ENCODE results near the gene PRKG1. TPM values are rescaled to one million over a fixed set of nuclear protein-coding genes. Genes with fewer than 3 reads are reported as not detected.

The PRKG1 gene
- total and polyA plus RNA-seq, 4 donors = 0.46 to 5.1 (median 1.5) TPM

DNA sequence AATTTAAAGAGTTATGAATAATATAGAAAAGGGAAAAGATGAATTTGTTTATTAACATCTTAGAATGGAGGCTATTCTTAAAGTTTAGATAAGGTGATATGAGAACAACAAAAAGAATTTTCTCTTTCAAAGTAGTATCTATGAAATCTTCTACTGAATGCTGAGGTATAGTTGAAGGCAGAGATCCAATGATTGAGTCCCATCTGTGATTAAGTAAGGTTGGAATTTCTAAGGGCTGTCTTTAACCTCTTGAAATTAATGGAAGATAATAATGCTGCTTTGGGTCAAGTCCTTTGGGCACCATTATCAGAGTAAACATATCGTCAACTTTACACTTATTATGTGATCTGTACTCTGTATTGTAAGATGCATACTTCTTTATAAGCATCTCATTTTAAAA is 307.9 kb downstream of the PRKG1 start:
- TF ChIP-seq RXRA (IDR thresholded peaks at IDR 0.05) = no peak
- no peak for DNase-seq (ENCODE audit: low spot score)
- no peaks in the 10 kb centered on the region for H3K4me1 ChIP-seq (ENCODE audit: control insufficient read depth in 4 of 4, insufficient read depth in 4 of 4, low read length in 3 of 4)
- H3K4me3 ChIP-seq (ENCODE audit: low read depth in 1 of 3, low read length in 3 of 3) = no peak overlapping the region
- H3K9ac ChIP-seq (ENCODE audit: low read depth in 1 of 2, low read length in 2 of 2) = no peak overlapping the region
- H3K36me3 ChIP-seq (ENCODE audit: control insufficient read depth in 4 of 4, insufficient read depth in 3 of 4, low read depth in 1 of 4, low read length in 3 of 4) = no peaks in the 10 kb centered on the region
- WGBS = 78% methylated on average over 1 of the region's 1 CpG
- H3K27me3 ChIP-seq (ENCODE audit: control insufficient read depth in 4 of 4, insufficient read depth in 4 of 4, low read length in 3 of 4) = peaks cover 0 to 5% (median 0%) of the 10 kb centered on the region in 4 donors
- no peak overlapping the region for H3K27ac ChIP-seq (ENCODE audit: low read depth in 1 of 2, low read length in 2 of 2)
- H3K9me3 ChIP-seq (ENCODE audit: control insufficient read depth in 4 of 4, low read length in 3 of 4) = no peaks in the 10 kb centered on the region

DNA sequence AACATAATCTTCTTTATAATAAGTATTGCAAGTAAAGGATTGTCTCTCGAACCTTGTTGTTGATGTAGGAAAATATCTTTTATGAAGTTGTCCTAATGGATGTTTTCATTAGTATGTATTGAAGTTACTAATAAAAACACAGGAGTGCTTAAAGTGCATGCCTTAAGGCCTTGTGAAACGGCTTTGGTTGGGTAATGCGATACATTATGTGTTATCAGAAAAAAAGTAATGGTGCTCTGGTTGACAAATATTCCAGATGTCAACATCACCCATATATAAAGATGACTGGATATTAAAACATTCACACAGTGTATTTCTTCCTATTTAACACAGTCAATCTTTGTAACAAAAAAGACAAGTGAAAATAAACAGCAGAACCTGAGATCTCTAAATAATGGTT is 310.7 kb downstream of the PRKG1 start:
- 85% methylated on average over 3 of the region's 3 CpGs for WGBS
- no peak for TF ChIP-seq NR2F2 (IDR thresholded peaks at IDR 0.05)
- no peak for DNase-seq (ENCODE audit: low spot score)

DNA sequence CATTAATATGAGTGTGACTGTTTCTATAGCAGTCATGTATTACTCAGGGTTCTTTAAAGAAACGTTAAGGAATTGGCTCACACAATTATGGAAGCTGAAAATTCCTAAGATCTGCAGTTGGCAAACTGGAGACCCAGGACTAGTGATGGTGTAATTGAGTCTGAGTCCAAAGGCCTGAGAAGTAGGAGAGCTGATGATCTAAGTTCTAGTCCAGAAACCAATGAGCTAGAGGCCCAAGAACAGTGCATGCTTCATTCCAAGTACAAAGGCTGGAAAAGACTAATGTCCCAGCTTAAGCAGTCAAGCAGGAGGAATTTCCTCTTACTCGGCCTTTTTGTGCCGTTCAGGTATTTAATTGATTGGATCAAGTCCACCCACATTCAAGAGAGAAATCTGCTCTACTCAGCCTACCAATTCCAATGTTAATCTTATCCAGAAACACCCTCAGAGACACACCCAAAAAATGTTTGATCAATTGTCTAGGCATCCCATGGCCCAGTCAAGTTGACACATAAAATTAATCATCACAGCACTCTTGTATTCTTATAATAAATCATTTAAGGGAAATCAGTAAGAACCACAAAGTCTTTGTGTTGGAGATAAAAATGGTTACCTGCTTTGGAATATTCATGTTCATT is 312.1 kb downstream of the PRKG1 start:
- no peak overlapping the region for H3K4me3 ChIP-seq (ENCODE audit: low read depth in 1 of 3, low read length in 3 of 3)
- peaks cover 0 to 5% (median 0%) of the 10 kb centered on the region in 4 donors for H3K27me3 ChIP-seq (ENCODE audit: control insufficient read depth in 4 of 4, insufficient read depth in 4 of 4, low read length in 3 of 4)
- H3K36me3 ChIP-seq (ENCODE audit: control insufficient read depth in 4 of 4, insufficient read depth in 3 of 4, low read depth in 1 of 4, low read length in 3 of 4) = no peaks in the 10 kb centered on the region
- DNase-seq (ENCODE audit: low spot score) = no peak
- 73% methylated on average over 3 of the region's 3 CpGs for WGBS
- TF ChIP-seq YY1 (IDR thresholded peaks at IDR 0.05) (no peak), EGR1 (IDR thresholded peaks at IDR 0.05; ENCODE audit: low read depth in 2 of 2) (no peak)
- no peak overlapping the region for H3K27ac ChIP-seq (ENCODE audit: low read depth in 1 of 2, low read length in 2 of 2)
- H3K9ac ChIP-seq (ENCODE audit: low read depth in 1 of 2, low read length in 2 of 2) = no peak overlapping the region
- no peaks in the 10 kb centered on the region for H3K9me3 ChIP-seq (ENCODE audit: control insufficient read depth in 4 of 4, low read length in 3 of 4)
- no peaks in the 10 kb centered on the region for H3K4me1 ChIP-seq (ENCODE audit: control insufficient read depth in 4 of 4, insufficient read depth in 4 of 4, low read length in 3 of 4)

More for the DNA sequence above, 310.7 kb downstream of the PRKG1 start:
- H3K36me3 ChIP-seq (ENCODE audit: control insufficient read depth in 4 of 4, insufficient read depth in 3 of 4, low read depth in 1 of 4, low read length in 3 of 4) = no peaks in the 10 kb centered on the region
- no peak overlapping the region for H3K9ac ChIP-seq (ENCODE audit: low read depth in 1 of 2, low read length in 2 of 2)
- no peaks in the 10 kb centered on the region for H3K9me3 ChIP-seq (ENCODE audit: control insufficient read depth in 4 of 4, low read length in 3 of 4)
- H3K27ac ChIP-seq (ENCODE audit: low read depth in 1 of 2, low read length in 2 of 2) = no peak overlapping the region
- H3K27me3 ChIP-seq (ENCODE audit: control insufficient read depth in 4 of 4, insufficient read depth in 4 of 4, low read length in 3 of 4) = peaks cover 0 to 5% (median 0%) of the 10 kb centered on the region in 4 donors
- H3K4me1 ChIP-seq (ENCODE audit: control insufficient read depth in 4 of 4, insufficient read depth in 4 of 4, low read length in 3 of 4) = no peaks in the 10 kb centered on the region
- H3K4me3 ChIP-seq (ENCODE audit: low read depth in 1 of 3, low read length in 3 of 3) = no peak overlapping the region

DNA sequence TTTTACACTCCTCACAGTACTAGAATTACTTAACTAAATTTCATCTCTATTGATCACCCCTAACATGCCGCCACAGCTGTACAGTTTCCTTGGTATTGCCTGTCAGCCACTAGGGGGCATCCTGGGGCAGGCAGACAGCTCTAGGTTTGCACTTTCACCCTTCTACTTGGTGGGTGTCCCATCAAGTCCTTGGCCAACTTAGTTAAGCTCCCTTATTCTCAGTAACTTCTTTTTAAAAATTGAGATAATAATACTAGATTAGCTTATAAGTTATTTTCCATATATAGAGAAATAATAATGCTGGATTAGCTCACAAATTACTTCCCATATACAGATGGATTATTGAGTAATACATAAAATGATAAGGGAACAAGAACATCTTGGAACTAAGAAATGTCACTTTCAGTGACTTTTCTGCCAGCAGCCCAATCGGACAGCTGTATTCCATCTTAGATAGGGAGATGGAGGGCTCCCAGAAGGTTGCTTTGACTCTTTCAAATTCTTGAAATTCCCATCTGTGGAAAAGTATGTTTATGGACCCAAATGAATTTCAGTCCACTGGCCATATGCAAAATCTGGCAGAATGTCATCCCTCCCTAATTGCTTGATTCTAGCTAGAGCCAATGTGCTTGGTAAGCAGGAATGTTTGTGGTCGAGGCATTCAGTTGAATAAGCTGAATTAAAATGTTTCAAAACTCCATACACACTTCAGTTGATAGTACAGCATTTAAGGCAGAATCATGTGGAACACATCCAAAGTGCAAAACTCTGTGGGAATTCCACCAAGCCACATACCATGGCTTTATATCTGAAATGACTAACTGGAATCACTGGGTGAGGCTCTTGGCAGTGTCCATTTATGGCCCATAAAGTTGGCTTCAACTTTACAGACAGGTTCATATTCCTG is 315.4 kb downstream of the PRKG1 start:
- Histone ChIP-seq H3K9ac (ENCODE audit: low read depth in 1 of 2, low read length in 2 of 2) (no peak overlapping the region), H3K36me3 (ENCODE audit: control insufficient read depth in 4 of 4, insufficient read depth in 3 of 4, low read depth in 1 of 4, low read length in 3 of 4) (no peaks in the 10 kb centered on the region), H3K27me3 (ENCODE audit: control insufficient read depth in 4 of 4, insufficient read depth in 4 of 4, low read length in 3 of 4) (no peaks in the 10 kb centered on the region), H3K27ac (ENCODE audit: low read depth in 1 of 2, low read length in 2 of 2) (no peak overlapping the region), H3K4me1 (ENCODE audit: control insufficient read depth in 4 of 4, insufficient read depth in 4 of 4, low read length in 3 of 4) (no peaks in the 10 kb centered on the region), H3K9me3 (ENCODE audit: control insufficient read depth in 4 of 4, low read length in 3 of 4) (no peaks in the 10 kb centered on the region), H3K4me3 (ENCODE audit: low read depth in 1 of 3, low read length in 3 of 3) (no peak overlapping the region)
- DNase-seq (ENCODE audit: low spot score) = peak; percentile 40
- WGBS = 67% methylated on average over 3 of the region's 3 CpGs
- TF ChIP-seq FOXA1 (IDR thresholded peaks at IDR 0.05) (no peak), JUND (IDR thresholded peaks at IDR 0.05) (no peak), RXRA (IDR thresholded peaks at IDR 0.05) (no peak), HNF4A (conservative IDR thresholded peaks at IDR 0.05) (no peak), TAF1 (conservative IDR thresholded peaks at IDR 0.05) (no peak), REST (IDR thresholded peaks at IDR 0.05) (no peak), FOXA2 (IDR thresholded peaks at IDR 0.05) (no peak), ATF3 (IDR thresholded peaks at IDR 0.05) (no peak), NR2F2 (IDR thresholded peaks at IDR 0.05) (peak; percentile 67), SP1 (IDR thresholded peaks at IDR 0.05) (no peak), RAD21 (IDR thresholded peaks at IDR 0.05) (peak; percentile 69 to 75), YY1 (IDR thresholded peaks at IDR 0.05) (no peak), CTCF (IDR thresholded peaks at IDR 0.05; ENCODE audit: low read depth, low read length, missing input control) (peak; percentile 49), GABPA (IDR thresholded peaks at IDR 0.05 in 1 of 2, conservative IDR thresholded peaks at IDR 0.05 in 1 of 2) (no peak)
- TF ChIP-seq, protein P1, sequence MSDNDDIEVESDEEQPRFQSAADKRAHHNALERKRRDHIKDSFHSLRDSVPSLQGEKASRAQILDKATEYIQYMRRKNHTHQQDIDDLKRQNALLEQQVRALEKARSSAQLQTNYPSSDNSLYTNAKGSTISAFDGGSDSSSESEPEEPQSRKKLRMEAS (IDR thresholded peaks at IDR 0.05) = no peak
